Immature natural killer cell (primary cell): ENCODE measurements around the gene FGF22. TPM values are rescaled to one million over a fixed set of nuclear protein-coding genes. Genes with fewer than 3 reads are reported as not detected.
"Not testable (repeated sequence)": the region's sequence is repeated elsewhere in the genome, so short reads cannot be mapped to it uniquely, and the experiment has no call there.

Experiments
- DNase-seq, 3 donors: peaks; one replicate each; pipeline ENCODE4 v3.0.0; 2022; ENCODE audit warnings: mixed read lengths in 1 of 3
- H3K27ac Mint-ChIP-seq, 6 donors: one replicate each; pipeline ENCODE4 v1.8.0; 2020; ENCODE audit warnings: mixed read lengths in 6 of 6, mild to moderate bottlenecking in 5 of 6, inconsistent platforms in 4 of 6, moderate library complexity in 3 of 6
- H3K27me3 Mint-ChIP-seq, 3 donors: one replicate each; pipeline ENCODE4 v1.8.0; 2020 to 2021; ENCODE audit warnings: low read depth in 3 of 3, mild to moderate bottlenecking in 3 of 3, mixed read lengths in 3 of 3, moderate library complexity in 3 of 3, inconsistent platforms in 1 of 3
- H3K36me3 Mint-ChIP-seq, 3 donors: one replicate each; pipeline ENCODE4 v1.8.0; 2020; ENCODE audit warnings: mixed read lengths in 3 of 3, inconsistent platforms in 2 of 3, mild to moderate bottlenecking in 2 of 3
- H3K4me1 Mint-ChIP-seq, 2 donors: one replicate each; pipeline ENCODE4 v1.8.0; 2020; ENCODE audit warnings: inconsistent platforms in 2 of 2, mild to moderate bottlenecking in 2 of 2, mixed read lengths in 2 of 2, moderate library complexity in 1 of 2
- H3K4me3 Mint-ChIP-seq, 5 donors: one replicate each; pipeline ENCODE4 v1.8.0; 2020; ENCODE audit warnings: mild to moderate bottlenecking in 5 of 5, mixed read lengths in 5 of 5, inconsistent platforms in 3 of 5, moderate library complexity in 3 of 5
- H3K9me3 Mint-ChIP-seq, 6 donors: one replicate each; pipeline ENCODE4 v1.8.0; 2020; ENCODE audit warnings: mild to moderate bottlenecking in 6 of 6, mixed read lengths in 6 of 6, inconsistent platforms in 4 of 6, moderate library complexity in 3 of 6
- polyA plus RNA-seq, 3 donors: library from polyadenylated mRNA; unstranded; fragments of 300-500 nt; fragmentation: Illumina TruSeq; gene quantifications; one replicate each; pipeline ENCODE4 v1.2.3, GENCODE V29; 2021

FGF22 gene
- polyA plus RNA-seq, 3 donors from 2014 or later, result 0.54 TPM; not detected in 2

DNA sequence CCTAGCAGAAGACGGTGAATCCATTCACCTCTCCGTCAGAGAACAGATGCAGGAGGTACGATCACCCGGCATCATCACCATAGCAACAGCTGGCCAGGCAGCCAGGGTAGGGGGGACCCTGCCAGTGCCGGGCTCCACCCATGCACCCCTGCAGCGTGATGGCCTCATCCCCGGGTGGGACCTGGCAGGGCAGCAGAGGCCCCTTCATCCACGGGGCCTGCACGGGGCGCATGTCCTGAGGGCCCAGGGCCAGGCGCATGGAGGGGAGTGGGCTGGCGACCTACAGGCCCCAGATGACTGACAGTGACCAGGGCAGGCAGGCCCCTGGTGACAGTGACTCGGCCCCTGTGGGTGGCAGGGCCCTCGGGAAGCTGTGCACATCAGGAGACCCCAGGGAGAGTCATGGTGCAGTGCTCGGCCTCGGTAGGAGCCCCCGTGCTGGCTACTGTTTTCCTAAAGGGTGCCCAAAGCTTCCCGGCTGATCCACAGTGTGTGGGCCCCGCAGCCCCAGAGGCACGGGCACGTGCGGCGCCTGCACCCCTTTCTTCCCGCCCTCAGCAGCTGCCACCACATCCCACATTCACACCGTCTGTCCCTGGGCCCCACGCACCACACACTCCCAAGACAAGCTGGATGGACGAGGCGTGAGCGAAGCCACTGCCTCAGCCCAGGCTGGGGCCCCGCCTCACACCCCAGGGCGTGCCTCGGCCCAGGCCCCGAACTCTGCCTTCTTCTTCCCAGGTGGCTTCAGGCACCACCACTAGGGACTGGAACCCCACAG is 18.6 kb downstream of the FGF22 start:
- peak overlapping the region; percentile 40 to 96 (median 70) for H3K4me3 Mint-ChIP-seq
- no peaks in the 10 kb centered on the region for H3K9me3 Mint-ChIP-seq
- H3K27ac Mint-ChIP-seq, result peak overlapping the region; percentile 88 to 99 (median 95)
- H3K36me3 Mint-ChIP-seq, result no peaks in the 10 kb centered on the region
- DNase-seq, result no peak
- H3K4me1 Mint-ChIP-seq, result peaks cover 49 to 72% of the 10 kb centered on the region in 2 donors
- peaks cover 27 to 44% (median 33%) of the 10 kb centered on the region in 3 donors for H3K27me3 Mint-ChIP-seq

DNA sequence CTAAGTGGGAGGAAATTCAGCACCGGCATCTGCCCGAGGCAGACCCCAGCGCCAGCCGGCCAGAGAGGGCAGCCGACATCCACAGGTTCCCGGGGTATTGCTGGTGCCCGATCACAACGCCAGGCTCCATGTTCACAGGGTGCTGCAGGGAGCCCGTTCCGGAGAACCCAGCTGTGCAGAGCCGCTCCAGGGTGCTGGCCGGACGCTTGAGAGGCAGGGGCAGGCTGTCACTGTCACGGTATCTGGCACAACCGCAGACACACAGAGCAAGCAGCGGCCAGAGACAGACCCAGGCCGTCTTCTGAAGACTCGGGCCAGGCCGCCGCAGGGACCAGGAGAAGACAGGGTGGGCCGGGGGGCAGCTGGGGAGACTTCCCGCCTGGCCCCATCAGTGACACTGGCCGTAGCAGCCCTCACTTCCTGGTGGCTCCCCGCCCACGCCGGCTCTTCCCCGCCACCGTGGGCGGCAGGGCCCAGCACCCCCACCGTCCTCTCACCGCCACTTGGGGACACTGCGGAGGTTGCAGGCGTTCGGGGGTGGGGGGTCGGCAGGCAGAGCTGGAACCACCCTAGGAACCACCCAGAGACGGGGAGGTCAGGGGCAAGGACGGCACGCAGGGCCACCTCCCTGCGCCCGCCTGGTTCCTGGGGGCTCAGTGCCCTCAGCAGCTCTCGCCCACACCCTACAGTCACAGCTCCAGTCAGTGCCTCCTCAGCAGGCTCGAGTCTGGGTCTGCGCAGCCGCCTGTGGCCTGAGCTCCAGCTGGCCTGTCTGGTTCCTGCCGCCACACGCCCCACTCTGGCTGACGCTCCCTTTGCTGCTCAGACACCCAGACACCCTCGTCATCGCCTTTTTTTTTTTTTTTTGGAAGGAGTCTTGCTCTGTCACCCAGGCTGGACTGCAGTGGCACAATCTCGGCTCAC is 19.5 kb downstream of the FGF22 start:
- DNase-seq, result peak; percentile 85 to 91 (median 86)
- Mint-ChIP-seq H3K27ac (peak overlapping the region; percentile 98 to 100 (median 99)), H3K36me3 (no peaks in the 10 kb centered on the region), H3K4me3 (peak overlapping the region; percentile 94 to 99 (median 96)), H3K27me3 (peaks cover 31 to 53% (median 39%) of the 10 kb centered on the region in 3 donors), H3K9me3 (peaks cover 0 to under 1% (median 0%) of the 10 kb centered on the region in 6 donors), H3K4me1 (peaks cover 51 to 68% of the 10 kb centered on the region in 2 donors)

DNA sequence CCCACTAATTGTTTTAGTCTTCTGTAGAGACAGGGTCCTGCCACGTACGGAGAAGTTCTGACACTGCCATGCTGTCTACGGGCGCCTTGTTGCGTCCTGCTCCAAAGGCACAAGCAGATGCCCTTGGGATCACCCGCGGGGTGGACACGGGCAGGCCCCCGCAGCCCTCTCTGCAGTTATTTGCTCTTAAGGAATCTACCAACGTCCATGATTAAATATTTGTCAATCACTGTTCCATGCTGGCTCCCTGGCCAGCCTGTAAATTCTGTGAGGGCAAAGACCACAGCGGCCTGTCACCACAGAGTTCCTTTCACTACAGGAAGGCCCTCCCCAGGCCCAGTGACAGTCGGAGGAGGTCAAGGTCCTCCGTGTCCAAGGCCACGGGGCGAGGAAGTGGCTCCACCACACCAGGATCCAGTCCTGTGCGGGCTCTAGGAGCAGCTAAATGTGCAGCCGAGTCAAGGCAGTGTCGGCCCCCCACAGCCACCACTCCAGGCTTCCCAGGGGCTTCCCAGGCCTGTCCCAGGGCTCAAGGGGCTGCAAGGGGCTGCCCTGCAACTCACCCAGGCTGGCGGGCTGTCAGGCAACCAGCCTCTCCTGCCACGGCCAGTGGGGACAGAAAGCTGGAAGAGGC is 21.2 kb downstream of the FGF22 start:
- peaks cover 0 to 2% (median 0%) of the 10 kb centered on the region in 6 donors for H3K9me3 Mint-ChIP-seq
- no peaks in the 10 kb centered on the region for H3K36me3 Mint-ChIP-seq
- peaks cover 31 to 54% (median 42%) of the 10 kb centered on the region in 3 donors for H3K27me3 Mint-ChIP-seq
- H3K27ac Mint-ChIP-seq, result peak overlapping the region; percentile 98 to 100 (median 99)
- H3K4me3 Mint-ChIP-seq, result peak overlapping the region; percentile 94 to 99 (median 96)
- DNase-seq, result no peak
- peaks cover 40 to 63% of the 10 kb centered on the region in 2 donors for H3K4me1 Mint-ChIP-seq

DNA sequence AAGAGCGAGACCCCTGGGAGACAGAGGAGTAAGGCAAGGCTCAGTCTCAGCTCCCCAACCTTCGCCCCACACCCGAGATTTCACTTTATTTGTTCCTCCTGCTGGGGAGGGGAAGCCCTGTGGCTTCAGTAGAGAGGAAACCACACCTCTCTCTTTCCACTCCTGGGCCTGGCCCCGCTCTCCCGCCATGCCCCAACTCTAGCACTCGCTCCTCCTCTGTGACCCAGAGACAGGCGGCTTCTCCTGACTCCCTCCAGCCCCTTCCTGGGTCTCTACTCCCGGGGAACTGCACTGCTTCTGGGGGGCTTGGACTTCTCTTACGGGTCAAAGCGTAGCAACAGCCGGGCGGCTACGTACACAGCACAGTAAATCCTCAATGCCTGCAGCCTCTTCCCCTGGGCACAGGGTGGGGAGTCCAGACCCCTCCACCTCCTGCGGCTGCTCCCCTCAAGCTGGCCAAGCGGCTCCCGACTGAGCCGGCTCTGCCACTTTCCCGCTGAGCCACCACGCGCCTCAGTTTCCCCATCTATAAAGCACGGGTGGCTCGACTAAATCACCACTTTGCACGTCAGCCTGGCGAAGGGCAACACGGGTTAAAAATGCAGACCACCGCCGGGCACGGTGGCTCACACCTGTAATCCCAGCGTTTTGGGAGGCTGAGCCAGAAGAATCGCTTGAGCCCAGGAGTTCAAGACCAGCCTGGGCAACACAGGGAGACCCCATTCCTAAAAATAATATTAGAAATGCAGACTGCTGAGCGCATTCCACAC is 21.9 kb downstream of the FGF22 start:
- Mint-ChIP-seq H3K9me3 (peaks cover 0 to 2% (median 0%) of the 10 kb centered on the region in 6 donors), H3K4me1 (peaks cover 33 to 56% of the 10 kb centered on the region in 2 donors)

DNA sequence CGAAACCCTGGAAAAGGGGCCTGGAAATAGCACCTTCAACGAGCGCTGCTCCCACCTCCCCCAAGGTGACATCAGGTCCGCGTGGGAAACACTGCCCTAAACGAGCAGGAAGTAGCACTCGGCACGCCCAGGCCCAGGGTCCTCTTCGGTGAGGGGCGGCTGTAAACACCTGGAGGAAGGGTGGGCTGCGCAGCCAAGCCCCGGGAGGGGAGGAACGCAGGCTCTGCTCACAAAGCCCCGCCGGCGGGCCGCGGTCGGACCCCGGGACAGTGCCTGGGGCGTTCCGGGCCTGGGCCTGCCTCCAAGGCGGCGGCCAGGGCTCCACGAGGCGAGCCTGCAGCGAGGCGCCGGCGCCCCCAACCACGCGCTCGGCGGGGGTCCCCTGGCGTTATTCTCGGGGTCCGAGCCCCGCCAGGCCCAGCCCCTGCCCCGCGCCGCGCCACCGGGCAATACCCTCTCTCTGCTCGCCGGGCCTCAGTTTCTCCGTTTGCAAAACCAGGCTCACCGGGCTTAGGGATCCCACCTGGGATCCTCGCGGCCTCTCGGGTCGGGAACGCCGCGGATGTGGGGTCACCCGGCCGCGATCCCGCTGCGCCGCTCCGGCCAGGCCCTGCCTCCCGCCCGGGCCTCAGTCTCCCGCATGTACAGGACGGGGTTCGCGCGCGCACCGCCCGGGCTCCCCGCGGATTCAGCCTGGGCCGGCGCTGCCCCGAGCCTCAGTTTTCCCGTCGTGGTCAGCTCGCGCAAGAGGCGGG is 22.7 kb downstream of the FGF22 start:
- Mint-ChIP-seq H3K36me3 (no peaks in the 10 kb centered on the region), H3K4me1 (peaks cover 33 to 49% of the 10 kb centered on the region in 2 donors), H3K27me3 (peaks cover 33 to 50% (median 38%) of the 10 kb centered on the region in 3 donors), H3K27ac (peak overlapping the region; percentile 98 to 100 (median 99)), H3K4me3 (peak overlapping the region; percentile 94 to 99 (median 96)), H3K9me3 (peaks cover 0 to 2% (median 0%) of the 10 kb centered on the region in 6 donors)
- peak; percentile 75 to 79 (median 78) for DNase-seq

More for the DNA sequence above, 21.9 kb downstream of the FGF22 start:
- H3K27me3 Mint-ChIP-seq, result peaks cover 32 to 53% (median 39%) of the 10 kb centered on the region in 3 donors
- H3K27ac Mint-ChIP-seq, result peak overlapping the region; percentile 98 to 100 (median 99)
- DNase-seq, result peak; percentile 76 to 79 (median 78)
- peak overlapping the region; percentile 94 to 99 (median 96) for H3K4me3 Mint-ChIP-seq
- no peaks in the 10 kb centered on the region for H3K36me3 Mint-ChIP-seq

DNA sequence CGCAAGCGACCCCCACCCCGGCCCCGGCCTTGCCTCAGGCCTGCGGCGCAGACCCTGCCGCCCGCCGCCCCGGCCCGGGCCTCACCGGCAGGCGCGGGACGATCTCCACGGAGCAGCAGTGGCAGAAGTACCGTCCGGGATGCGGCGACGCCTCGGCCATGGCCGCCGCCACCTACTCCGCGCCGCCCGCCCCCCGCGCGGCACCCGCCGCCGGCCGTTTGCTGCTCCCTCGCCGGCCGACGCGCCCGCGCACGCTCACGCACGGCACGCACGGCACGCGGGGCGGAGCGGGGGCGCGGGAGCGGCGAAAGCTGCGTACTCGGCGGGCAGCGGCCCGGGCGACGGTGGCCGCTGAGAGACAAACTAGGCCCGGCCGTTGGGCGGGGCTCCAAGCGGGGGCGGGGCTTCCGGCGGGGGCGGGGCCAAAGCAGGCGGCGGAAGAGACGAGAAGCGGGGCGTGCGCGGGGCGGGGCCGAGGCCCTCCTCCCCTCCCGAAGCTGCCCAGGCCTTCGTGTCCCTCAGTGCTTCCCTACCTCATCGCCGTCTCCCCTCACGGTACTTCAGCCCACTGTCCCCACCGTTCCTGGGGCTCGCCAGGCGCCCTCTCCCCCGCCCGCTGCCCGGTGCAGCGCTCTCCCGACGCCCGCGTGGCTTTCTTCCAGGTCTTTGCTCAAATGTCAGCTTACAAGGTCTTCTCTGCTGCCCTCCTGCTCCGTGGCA is 23.4 kb downstream of the FGF22 start, which contains the start of gene RNF126:
RNF126 (minus strand) TSS at position 253 of the 720 bp plus-strand sequence; CDS start at position 160, 93 bp downstream.
- Mint-ChIP-seq H3K4me1 (peaks cover 33 to 44% of the 10 kb centered on the region in 2 donors), H3K9me3 (peaks cover 0 to 2% (median 0%) of the 10 kb centered on the region in 6 donors), H3K36me3 (no peaks in the 10 kb centered on the region)

DNA sequence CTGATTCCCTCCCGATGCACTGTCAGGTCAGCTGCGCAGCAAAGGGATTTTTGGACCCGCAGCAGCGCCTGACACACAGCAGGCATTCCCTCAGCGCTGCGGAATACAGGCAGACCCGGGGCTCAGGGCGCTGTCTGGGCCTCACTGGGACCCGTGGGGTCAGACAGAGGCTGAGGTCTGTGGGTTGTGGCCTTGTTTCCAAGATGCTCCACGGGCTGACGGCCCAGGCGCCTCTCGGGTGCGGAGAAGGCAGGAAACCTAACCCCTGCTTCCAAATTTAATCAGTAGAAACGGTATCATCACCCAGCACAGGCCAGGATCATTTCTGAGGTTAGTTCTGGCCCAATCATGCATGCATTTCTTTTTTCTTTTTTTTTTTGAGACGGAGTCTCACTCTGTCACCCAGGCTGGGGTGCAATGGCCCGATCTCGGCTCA is 24.0 kb downstream of the FGF22 start:
- H3K36me3 Mint-ChIP-seq, result no peaks in the 10 kb centered on the region
- H3K4me3 Mint-ChIP-seq, result peak overlapping the region; percentile 73 to 83 (median 78)
- H3K27me3 Mint-ChIP-seq, result peaks cover 30 to 51% (median 37%) of the 10 kb centered on the region in 3 donors
- peak overlapping the region; percentile 85 to 93 (median 92) for H3K27ac Mint-ChIP-seq
- H3K9me3 Mint-ChIP-seq, result peaks cover 0 to 2% (median 0%) of the 10 kb centered on the region in 6 donors
- no peak for DNase-seq
- H3K4me1 Mint-ChIP-seq, result peaks cover 33 to 38% of the 10 kb centered on the region in 2 donors

More for the DNA sequence above, 23.4 kb downstream of the FGF22 start, which contains the start of gene RNF126:
- DNase-seq, result peak; percentile 87 to 92 (median 91)
- Mint-ChIP-seq H3K4me3 (peak within 1 kb of the TSS; percentile 94 to 99 (median 96)), H3K27me3 (peaks cover 30 to 47% (median 37%) of the 10 kb centered on the region in 3 donors), H3K27ac (peak within 1 kb of the TSS; percentile 98 to 100 (median 99))

DNA sequence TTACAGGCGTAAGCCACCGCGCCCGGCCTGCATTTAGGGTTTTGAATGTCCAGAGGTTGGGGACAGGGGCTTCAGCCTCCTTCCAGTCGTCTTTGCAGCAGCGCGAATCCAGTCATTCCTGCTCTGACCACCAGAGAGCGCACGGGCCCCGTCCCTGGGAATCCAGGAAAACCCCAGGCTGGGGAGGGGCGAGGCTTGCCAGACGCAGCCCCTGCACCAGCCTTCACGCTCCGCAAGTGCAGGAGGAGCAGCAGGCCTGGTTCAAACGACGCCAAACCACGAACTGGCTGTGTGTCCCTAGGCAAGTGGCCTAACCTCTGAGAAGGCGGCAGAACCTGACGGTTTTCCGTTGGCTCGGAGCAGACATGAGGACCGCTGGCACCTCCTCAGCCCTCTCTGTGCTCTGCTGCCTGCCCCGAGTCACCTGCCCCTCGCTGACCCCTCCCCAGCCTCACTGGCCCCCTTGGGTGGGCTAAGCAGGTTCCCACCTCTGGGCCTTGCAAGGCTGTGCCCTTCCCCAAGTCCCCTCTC is 25.3 kb downstream of the FGF22 start:
- H3K4me3 Mint-ChIP-seq, result peak overlapping the region; percentile 62 to 82 (median 72)

DNA sequence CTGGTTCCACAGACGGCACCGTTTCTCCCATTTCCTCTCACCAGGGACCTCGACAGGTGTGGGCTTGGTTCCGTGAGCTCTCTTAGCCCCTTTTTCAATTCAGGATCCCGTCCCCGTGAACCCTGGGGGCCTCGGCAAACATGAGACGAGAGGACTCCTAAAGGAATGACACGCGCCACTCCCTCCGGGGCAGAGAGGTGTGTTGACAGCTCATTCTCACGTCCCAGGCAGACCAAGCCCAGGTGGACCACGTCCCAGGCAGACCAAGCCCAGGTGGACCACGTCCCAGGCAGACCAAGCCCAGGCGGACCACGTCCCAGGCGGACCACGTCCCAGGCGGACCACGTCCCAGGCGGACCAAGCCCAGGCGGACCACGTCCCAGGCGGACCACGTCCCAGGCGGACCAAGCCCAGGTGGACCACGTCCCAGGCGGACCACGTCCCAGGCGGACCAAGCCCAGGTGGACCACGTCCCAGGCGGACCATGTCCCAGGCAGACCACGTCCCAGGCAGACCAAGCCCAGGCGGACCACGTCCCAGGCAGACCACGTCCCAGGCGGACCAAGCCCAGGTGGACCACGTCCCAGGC is 27.4 kb downstream of the FGF22 start:
- peaks cover 13 to 23% (median 14%) of the 10 kb centered on the region in 3 donors for H3K27me3 Mint-ChIP-seq
- H3K36me3 Mint-ChIP-seq, H3K9me3 Mint-ChIP-seq, H3K27ac Mint-ChIP-seq, DNase-seq, H3K4me3 Mint-ChIP-seq: not testable (repeated sequence)
- H3K4me1 Mint-ChIP-seq, result peaks cover 10 to 14% of the 10 kb centered on the region in 2 donors

More for the DNA sequence above, 25.3 kb downstream of the FGF22 start:
- peak; percentile 71 to 75 (median 74) for DNase-seq
- Mint-ChIP-seq H3K9me3 (peaks cover 0 to 3% (median 0%) of the 10 kb centered on the region in 6 donors), H3K36me3 (no peaks in the 10 kb centered on the region), H3K27ac (peak overlapping the region in 5 of 6 donors; percentile 81 to 93 (median 89)), H3K4me1 (peaks cover 25 to 27% of the 10 kb centered on the region in 2 donors), H3K27me3 (peaks cover 31 to 43% (median 31%) of the 10 kb centered on the region in 3 donors)

DNA sequence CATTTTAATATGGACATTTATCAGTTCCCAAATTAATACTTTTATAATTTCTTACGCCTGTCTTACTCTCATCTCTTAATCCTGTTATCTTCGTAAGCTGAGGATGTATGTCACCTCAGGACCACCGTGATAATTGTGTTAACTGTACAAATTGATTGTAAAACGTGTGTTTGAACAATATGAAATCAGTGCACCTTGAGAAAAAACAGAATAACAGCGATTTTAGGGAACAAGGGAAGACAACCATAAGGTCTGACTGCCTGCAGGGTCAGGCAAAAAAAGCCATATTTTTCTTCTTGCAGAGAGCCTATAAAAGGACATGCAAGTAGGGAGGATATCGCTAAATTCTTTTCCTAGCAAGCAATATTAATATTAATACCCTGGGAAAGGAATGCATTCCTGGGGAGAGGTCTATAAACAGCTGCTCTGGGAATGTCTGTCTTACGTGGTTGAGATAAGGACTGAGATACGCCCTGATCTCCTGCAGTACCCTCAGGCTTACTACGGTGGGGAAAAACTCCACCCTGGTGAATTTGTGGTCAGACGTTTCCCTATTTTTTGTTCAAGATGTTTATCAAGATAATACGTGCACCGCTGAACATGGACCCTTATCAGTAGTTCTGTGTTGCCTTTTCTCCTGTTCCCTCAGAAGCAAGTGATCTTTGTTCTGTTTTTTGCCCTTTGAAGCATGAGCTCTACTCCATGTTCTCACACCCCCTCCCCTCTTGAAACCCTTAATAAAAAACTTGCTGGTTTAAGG is 29.2 kb downstream of the FGF22 start:
- not testable (repeated sequence) for H3K4me3 Mint-ChIP-seq, H3K4me1 Mint-ChIP-seq, DNase-seq, H3K27ac Mint-ChIP-seq, H3K36me3 Mint-ChIP-seq, H3K9me3 Mint-ChIP-seq
- peaks cover 8 to 12% (median 11%) of the 10 kb centered on the region in 3 donors for H3K27me3 Mint-ChIP-seq
